Measurements from ENCODE around the gene GID8. TPM values are rescaled to one million over a fixed set of nuclear protein-coding genes. Genes with fewer than 3 reads are reported as not detected.

The GID8 gene
- total and polyA plus RNA-seq, 2 of the 4 experiments (the other 2 are of a cell fraction) = 21.5 to 33.9 TPM

DNA sequence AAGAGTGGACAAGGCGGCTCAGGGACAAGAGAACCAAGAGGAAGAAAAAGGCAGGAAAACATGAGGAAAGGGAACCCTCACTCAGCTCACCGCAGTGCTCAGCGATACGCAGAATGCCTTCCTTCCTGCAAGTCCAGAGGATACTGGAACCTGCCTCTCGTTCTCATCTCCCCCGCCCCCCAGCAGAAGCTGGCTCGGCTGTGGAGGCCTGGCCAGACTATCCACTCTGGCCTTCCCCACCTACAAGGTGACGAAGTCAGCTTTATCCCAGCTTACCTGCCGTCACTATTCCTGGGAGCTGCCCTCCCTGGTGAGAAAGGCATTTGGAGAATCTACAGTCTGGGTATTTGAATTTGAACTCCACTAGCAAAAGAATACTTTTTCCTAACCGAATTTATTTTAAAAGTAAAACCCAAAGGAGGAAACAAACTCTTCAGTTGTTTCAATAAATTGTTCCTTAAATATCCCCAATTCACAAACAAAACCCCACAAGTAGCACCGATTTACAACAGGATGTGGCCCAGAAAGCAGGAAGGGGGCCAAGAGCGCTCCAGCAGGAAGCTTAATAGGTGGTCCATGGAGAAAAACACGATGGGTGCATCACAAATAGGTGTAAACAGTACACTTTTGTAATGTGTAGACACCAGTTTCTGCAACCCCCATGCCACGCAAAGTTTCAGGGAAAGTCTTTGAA, 9.6 kb upstream of the GID8 start:
- DNase-seq (no peak), ATAC-seq (ENCODE audit: low read depth) (no peak)
- ChIA-PET CTCF (no interaction called here), POLR2A (ENCODE audit: unreplicated experiment) (no interaction called here)
- Histone ChIP-seq H3K56ac (ENCODE audit: extremely low read depth, insufficient read depth, low read length) (no peak overlapping the region), H3K27me3 (ENCODE audit: control insufficient read depth, insufficient read depth, low read length) (no peaks in the 10 kb centered on the region), H2AFZ (replicated peaks; ENCODE audit: low read length, poor library complexity) (no peak overlapping the region), H3K4ac (ENCODE audit: low read depth, low read length) (no peak overlapping the region), H2AK5ac (ENCODE audit: low read depth, low read length) (no peak overlapping the region), H3K4me1 (ENCODE audit: control insufficient read depth, insufficient read depth, low read length) (peaks cover 18% of the 10 kb centered on the region), H2BK5ac (ENCODE audit: low read depth, low read length, poor library complexity, severe bottlenecking) (no peak overlapping the region), H3K18ac (ENCODE audit: low read depth, low read length) (no peak overlapping the region), H3K14ac (replicated peaks; ENCODE audit: low read depth, low read length) (no peak overlapping the region; the same call in 1 of the 2 replicates), H4K91ac (ENCODE audit: insufficient read depth, low read depth, low read length) (no peak overlapping the region), H3K9me3 (ENCODE audit: control insufficient read depth, insufficient read depth, low read length) (no peaks in the 10 kb centered on the region), H2AK9ac (replicated peaks; ENCODE audit: low read depth, low read length, poor library complexity) (no peak overlapping the region), H3K9ac (ENCODE audit: low read depth, low read length) (peak overlapping the region; percentile 83; the same call in 1 of the 2 replicates), H4K8ac (ENCODE audit: low read depth in 2 of 2, low read length in 2 of 2) (peak overlapping the region in 1 of 2 experiments; percentile 59; a peak in 1 of 4 replicates), H2BK15ac (ENCODE audit: low read depth, low read length) (no peak overlapping the region), H3K23ac (ENCODE audit: low read depth, low read length) (no peak overlapping the region), H3K27ac (ENCODE audit: insufficient read depth, low read length) (no peak overlapping the region), H3K4me3 (ENCODE audit: insufficient read depth, low read depth, low read length) (peak overlapping the region; percentile 51; the same call in 1 of the 2 replicates), H3K79me1 (ENCODE audit: low read depth in 1 of 2, low read length in 2 of 2) (peaks cover 10 to 61% of the 10 kb centered on the region in 2 experiments), H3K9me1 (ENCODE audit: insufficient read depth, low read length) (peaks cover 18% of the 10 kb centered on the region), H2BK120ac (ENCODE audit: low read depth, low read length) (no peak overlapping the region), H4K20me1 (ENCODE audit: insufficient read depth, low read length) (peaks cover 69% of the 10 kb centered on the region), H4K5ac (ENCODE audit: low read depth, low read length) (no peak overlapping the region), H3K4me2 (ENCODE audit: low read depth, low read length) (peak overlapping the region; percentile 76), H3K36me3 (ENCODE audit: control insufficient read depth, insufficient read depth, low read length) (no peaks in the 10 kb centered on the region; the same call in 1 of the 2 replicates), H2BK20ac (ENCODE audit: low read depth, low read length) (no peak overlapping the region)
- in situ Hi-C loops (cut with MboI; ENCODE audit: low sequenced_read_pairs) = no loop called here
- dilution Hi-C loops (cut with HindIII; ENCODE audit: low sequenced_read_pairs, unreplicated experiment) = no loop called here
- intact Hi-C loops (cut with micrococcal nuclease) = no loop called here
- TF ChIP-seq, protein P1, sequence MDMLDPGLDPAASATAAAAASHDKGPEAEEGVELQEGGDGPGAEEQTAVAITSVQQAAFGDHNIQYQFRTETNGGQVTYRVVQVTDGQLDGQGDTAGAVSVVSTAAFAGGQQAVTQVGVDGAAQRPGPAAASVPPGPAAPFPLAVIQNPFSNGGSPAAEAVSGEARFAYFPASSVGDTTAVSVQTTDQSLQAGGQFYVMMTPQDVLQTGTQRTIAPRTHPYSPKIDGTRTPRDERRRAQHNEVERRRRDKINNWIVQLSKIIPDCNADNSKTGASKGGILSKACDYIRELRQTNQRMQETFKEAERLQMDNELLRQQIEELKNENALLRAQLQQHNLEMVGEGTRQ (IDR thresholded peaks at IDR 0.05; ENCODE audit: low read depth, low read length) = no peak
- TF ChIP-seq ELK1 (IDR thresholded peaks at IDR 0.05; ENCODE audit: borderline replicate concordance, low read depth, low read length) = no peak
- no peak for TF ChIP-seq SMC3 (IDR thresholded peaks at IDR 0.05; ENCODE audit: low read depth, low read length)
- no peak for TF ChIP-seq CTCF (conservative IDR thresholded peaks at IDR 0.05; ENCODE audit: low read depth, low read length)
- TF ChIP-seq MAFK (IDR thresholded peaks at IDR 0.05; ENCODE audit: low read depth, low read length) = no peak
- TF ChIP-seq CEBPB (IDR thresholded peaks at IDR 0.05; ENCODE audit: low read depth, low read length) = no peak
- no peak for TF ChIP-seq CHD1 (IDR thresholded peaks at IDR 0.05; ENCODE audit: low read depth, low read length)
- TF ChIP-seq FOS (IDR thresholded peaks at IDR 0.05; ENCODE audit: low read depth, low read length) = no peak
- no peak for TF ChIP-seq NFE2L2 (IDR thresholded peaks at IDR 0.05; ENCODE audit: low read depth, low read length)
- no peak for TF ChIP-seq RFX5 (IDR thresholded peaks at IDR 0.05; ENCODE audit: low read depth, low read length)
- TF ChIP-seq RAD21 (IDR thresholded peaks at IDR 0.05; ENCODE audit: low read length) = no peak
- no peak for TF ChIP-seq POLR2A (IDR thresholded peaks at IDR 0.05; ENCODE audit: low read depth, low read length)
- no peak for TF ChIP-seq BHLHE40 (IDR thresholded peaks at IDR 0.05; ENCODE audit: low read depth, low read length)
- TF ChIP-seq MXI1 (IDR thresholded peaks at IDR 0.05; ENCODE audit: borderline replicate concordance, low read depth, low read length) = no peak
- TF ChIP-seq MAZ (IDR thresholded peaks at IDR 0.05; ENCODE audit: borderline replicate concordance, low read depth, low read length) = no peak
- no peak for TF ChIP-seq RCOR1 (IDR thresholded peaks at IDR 0.05; ENCODE audit: insufficient replicate concordance, low read length)
- BruUV-seq (replicated peaks) = no TSS peak
- 55% methylated on average over 5 of the region's 14 CpGs; no CpG with 5 or more reads in 1 of the 2 experiments for WGBS, 2 experiments (ENCODE audit: extremely low coverage in 2 of 2, insufficient read length in 1 of 2)

All from IMR-90 (cell line).